BJ (cell line): ENCODE measurements around the gene OR2W1. TPM values are rescaled to one million over a fixed set of nuclear protein-coding genes. Genes with fewer than 3 reads are reported as not detected.

ENCODE experiments used
- CTCF ChIA-PET: fragments of 350-600 bp; formaldehyde crosslinking; extraction: SDS; loops from one replicate; lab custom pipeline; 2021; ENCODE audit warnings: antibody characterized with exemption, inconsistent platforms; lab: Yijun Ruan, JAX
- POLR2A ChIA-PET: fragments of 300-600 bp; sonication (Branson Sonifier 250); formaldehyde crosslinking; extraction: SDS; loops from one replicate; lab custom pipeline; 2021; ENCODE audit warnings: antibody characterized with exemption; lab: Charles Lee
- DNase-seq: peaks from one replicate; pipeline ENCODE4 v3.0.0-alpha.2; 2011; ENCODE audit warnings: low read depth
- H3K27me3 ChIP-seq: 2 replicates; pipeline ENCODE4 v1.6.0; 2011; ENCODE audit warnings: low read length; ENCODE audit not compliant: control insufficient read depth, insufficient read depth
- H3K36me3 ChIP-seq: 2 replicates; pipeline ENCODE4 v1.5.1; 2011; ENCODE audit warnings: low read length; ENCODE audit not compliant: control insufficient read depth, insufficient read depth
- H3K4me3 ChIP-seq: 2 replicates; pipeline ENCODE4 v1.5.1; 2011; ENCODE audit warnings: low read depth, mild to moderate bottlenecking, control low read depth, low read length
- CTCF ChIP-seq: IDR thresholded peaks from 2 replicates; pipeline ENCODE4 v1.5.1; 2011; ENCODE audit warnings: low read depth, mild to moderate bottlenecking, control low read depth, inconsistent platforms, low read length, moderate library complexity; ENCODE audit not compliant: insufficient read depth
- polyA plus RNA-seq: library from polyadenylated mRNA; depleted of rRNA; stranded (reverse); fragments of >200 nt; gene quantifications from 2 replicates; pipeline ENCODE4 v1.2.3, GENCODE V29; 2011

OR2W1 gene
- polyA plus RNA-seq, 1 experiment: not detected

- Histone ChIP-seq H3K27me3 (no peaks in the 10 kb centered on the region), H3K36me3 (no peaks in the 10 kb centered on the region), H3K4me3 (no peak overlapping the region)
- DNase-seq: no peak
- CTCF ChIA-PET: no interaction called here
- POLR2A ChIA-PET: no interaction called here
- no peak for TF ChIP-seq CTCF
Observed at GRCh38 chr6:29079203-29079602, 34.2 kb upstream of the OR2W1 start.

GRCh38 chr6:29071831-29072723, 27.1 kb upstream of the OR2W1 start:
- Histone ChIP-seq H3K27me3 (no peaks in the 10 kb centered on the region), H3K4me3 (no peak overlapping the region), H3K36me3 (no peaks in the 10 kb centered on the region)
- ChIA-PET POLR2A (no interaction called here), CTCF (interaction anchor here (0.8 kb wide), 1 partner anchor 12 kb away, joined by 3 read pairs; no protein-coding TSS in a partner anchor)
- no peak for DNase-seq
- TF ChIP-seq CTCF: peak; percentile 41; the same call in 1 of the 2 replicates

- POLR2A ChIA-PET: no interaction called here
- Histone ChIP-seq H3K27me3 (no peaks in the 10 kb centered on the region), H3K4me3 (no peak overlapping the region), H3K36me3 (no peaks in the 10 kb centered on the region)
- CTCF ChIA-PET: interaction anchor here (0.6 kb wide), 1 partner anchor 1307 kb away, joined by 3 read pairs; no protein-coding TSS in a partner anchor
- TF ChIP-seq CTCF: no peak
- DNase-seq: no peak
Observed at GRCh38 chr6:29051680-29052079, 6.7 kb upstream of the OR2W1 start.

GRCh38 chr6:29035951-29036350, 9.0 kb downstream of the OR2W1 start:
- POLR2A ChIA-PET: no interaction called here
- H3K36me3 ChIP-seq: no peaks in the 10 kb centered on the region
- no peaks in the 10 kb centered on the region for H3K27me3 ChIP-seq
- CTCF ChIA-PET: no interaction called here
- no peak for TF ChIP-seq CTCF
- no peak for DNase-seq
- no peak overlapping the region for H3K4me3 ChIP-seq

GRCh38 chr6:29028821-29029220, 16.2 kb downstream of the OR2W1 start:
- no peak for TF ChIP-seq CTCF
- H3K36me3 ChIP-seq: no peaks in the 10 kb centered on the region
- H3K27me3 ChIP-seq: no peaks in the 10 kb centered on the region
- DNase-seq: no peak
- ChIA-PET POLR2A (no interaction called here), CTCF (no interaction called here)
- no peak overlapping the region for H3K4me3 ChIP-seq
